MG63 (cell line): ENCODE results near the gene CPNE7. TPM values are rescaled to one million over a fixed set of nuclear protein-coding genes. Genes with fewer than 3 reads are reported as not detected.
"Not testable (repeated sequence)": the region's sequence is repeated elsewhere in the genome, so short reads cannot be mapped to it uniquely, and the experiment has no call there.

Source experiments
- DNase-seq: peaks from one replicate; pipeline ENCODE4 v3.0.0-alpha.2; 2020
- H3K27me3 ChIP-seq: fragments of 250-450 bp; sonication (Bioruptor Pico); 2 replicates; pipeline ENCODE4 v1.5.1; 2020; ENCODE audit warnings: mild to moderate bottlenecking, moderate library complexity
- H3K36me3 ChIP-seq: fragments of 250-450 bp; sonication (Bioruptor Pico); 2 replicates; pipeline ENCODE4 v1.5.1; 2020; ENCODE audit warnings: mild to moderate bottlenecking, moderate library complexity
- H3K4me3 ChIP-seq: fragments of 250-450 bp; sonication (Bioruptor Pico); 2 replicates; pipeline ENCODE4 v1.5.1; 2020; ENCODE audit warnings: mild to moderate bottlenecking, moderate library complexity
- H3K9me3 ChIP-seq: fragments of 250-450 bp; sonication (Bioruptor Pico); 2 replicates; pipeline ENCODE4 v1.5.1; 2020; ENCODE audit warnings: mild to moderate bottlenecking, moderate library complexity
- total RNA-seq: library from RNA; depleted of rRNA; stranded (reverse); fragments of >200 nt; shearing (Covaris generic); gene quantifications from 2 replicates; pipeline ENCODE4 v1.2.3, GENCODE V29; 2014; ENCODE audit warnings: low replicate concordance

The CPNE7 gene
- total RNA-seq, 1 experiment from 2014 or later: 9.1 TPM

GRCh38 chr16:89586218-89586617, 10.7 kb downstream of the CPNE7 start:
- peaks cover 3% of the 10 kb centered on the region; the same call in 1 of the 2 replicates for H3K36me3 ChIP-seq
- H3K27me3 ChIP-seq: no peaks in the 10 kb centered on the region
- DNase-seq: no peak
- H3K9me3 ChIP-seq: no peaks in the 10 kb centered on the region
- no peak overlapping the region for H3K4me3 ChIP-seq

GRCh38 chr16:89586853-89587252, 11.3 kb downstream of the CPNE7 start:
- Histone ChIP-seq H3K4me3 (no peak overlapping the region), H3K27me3 (no peaks in the 10 kb centered on the region), H3K9me3 (no peaks in the 10 kb centered on the region), H3K36me3 (peaks cover 3% of the 10 kb centered on the region; the same call in 1 of the 2 replicates)
- no peak for DNase-seq

GRCh38 chr16:89587676-89588075, 12.1 kb downstream of the CPNE7 start:
- H3K36me3 ChIP-seq, H3K27me3 ChIP-seq, DNase-seq, H3K9me3 ChIP-seq, H3K4me3 ChIP-seq: not testable (repeated sequence)

- no peaks in the 10 kb centered on the region for H3K27me3 ChIP-seq
- no peaks in the 10 kb centered on the region for H3K9me3 ChIP-seq
- no peak for DNase-seq
- peaks cover 3% of the 10 kb centered on the region; the same call in 1 of the 2 replicates for H3K36me3 ChIP-seq
- no peak overlapping the region for H3K4me3 ChIP-seq
Observed at GRCh38 chr16:89588413-89589109, 13.0 kb downstream of the CPNE7 start.

- Histone ChIP-seq H3K4me3 (no peak overlapping the region), H3K9me3 (no peaks in the 10 kb centered on the region), H3K27me3 (no peaks in the 10 kb centered on the region), H3K36me3 (peaks cover 3% of the 10 kb centered on the region; the same call in 1 of the 2 replicates)
- no peak for DNase-seq
Observed at GRCh38 chr16:89589241-89589926, 13.8 kb downstream of the CPNE7 start.

- no peak for DNase-seq
- no peak overlapping the region for H3K4me3 ChIP-seq
- no peaks in the 10 kb centered on the region for H3K9me3 ChIP-seq
- H3K27me3 ChIP-seq: no peaks in the 10 kb centered on the region
- no peaks in the 10 kb centered on the region for H3K36me3 ChIP-seq
Observed at GRCh38 chr16:89593841-89594240, 18.3 kb downstream of the CPNE7 start.

GRCh38 chr16:89595330-89596060, 19.9 kb downstream of the CPNE7 start:
- Histone ChIP-seq H3K4me3 (no peak overlapping the region), H3K9me3 (no peaks in the 10 kb centered on the region), H3K36me3 (no peaks in the 10 kb centered on the region), H3K27me3 (no peaks in the 10 kb centered on the region)
- no peak for DNase-seq

GRCh38 chr16:89596061-89596689, 20.6 kb downstream of the CPNE7 start:
- H3K36me3 ChIP-seq: no peaks in the 10 kb centered on the region
- H3K9me3 ChIP-seq: no peaks in the 10 kb centered on the region
- DNase-seq: no peak
- no peak overlapping the region for H3K4me3 ChIP-seq
- no peaks in the 10 kb centered on the region for H3K27me3 ChIP-seq

- peak; percentile 32 for DNase-seq
- Histone ChIP-seq H3K9me3 (no peaks in the 10 kb centered on the region), H3K36me3 (no peaks in the 10 kb centered on the region), H3K4me3 (no peak overlapping the region), H3K27me3 (no peaks in the 10 kb centered on the region)
Observed at GRCh38 chr16:89596957-89597649, 21.5 kb downstream of the CPNE7 start.

- no peaks in the 10 kb centered on the region for H3K9me3 ChIP-seq
- no peaks in the 10 kb centered on the region for H3K36me3 ChIP-seq
- H3K27me3 ChIP-seq: no peaks in the 10 kb centered on the region
- DNase-seq: peak; percentile 27
- H3K4me3 ChIP-seq: no peak overlapping the region
Observed at GRCh38 chr16:89598199-89598598, 22.6 kb downstream of the CPNE7 start.

GRCh38 chr16:89599451-89599858, 23.9 kb downstream of the CPNE7 start:
- H3K4me3 ChIP-seq: no peak overlapping the region
- H3K27me3 ChIP-seq: no peaks in the 10 kb centered on the region
- no peaks in the 10 kb centered on the region for H3K9me3 ChIP-seq
- peak; percentile 46 for DNase-seq
- no peaks in the 10 kb centered on the region for H3K36me3 ChIP-seq

- DNase-seq: no peak
- Histone ChIP-seq H3K27me3 (no peaks in the 10 kb centered on the region), H3K4me3 (no peak overlapping the region), H3K36me3 (no peaks in the 10 kb centered on the region), H3K9me3 (no peaks in the 10 kb centered on the region)
Observed at GRCh38 chr16:89599902-89600301, 24.3 kb downstream of the CPNE7 start.

- Histone ChIP-seq H3K27me3 (no peaks in the 10 kb centered on the region), H3K36me3 (no peaks in the 10 kb centered on the region), H3K9me3 (no peaks in the 10 kb centered on the region), H3K4me3 (no peak overlapping the region)
- no peak for DNase-seq
Observed at GRCh38 chr16:89600427-89600826, 24.9 kb downstream of the CPNE7 start.

GRCh38 chr16:89600956-89601355, 25.4 kb downstream of the CPNE7 start:
- Histone ChIP-seq H3K4me3 (no peak overlapping the region), H3K9me3 (no peaks in the 10 kb centered on the region), H3K27me3 (no peaks in the 10 kb centered on the region), H3K36me3 (no peaks in the 10 kb centered on the region)
- no peak for DNase-seq

- H3K36me3 ChIP-seq: no peaks in the 10 kb centered on the region
- no peaks in the 10 kb centered on the region for H3K9me3 ChIP-seq
- H3K4me3 ChIP-seq: no peak overlapping the region
- H3K27me3 ChIP-seq: no peaks in the 10 kb centered on the region
- DNase-seq: peak; percentile 63
Observed at GRCh38 chr16:89601906-89602272, 26.3 kb downstream of the CPNE7 start.

- Histone ChIP-seq H3K4me3 (no peak overlapping the region), H3K27me3 (no peaks in the 10 kb centered on the region), H3K9me3 (no peaks in the 10 kb centered on the region), H3K36me3 (no peaks in the 10 kb centered on the region)
- DNase-seq: peak; percentile 88
Observed at GRCh38 chr16:89602273-89602951, 26.9 kb downstream of the CPNE7 start.
